Activated CD4-positive, CD25-positive, alpha-beta regulatory T cell (primary cell): ENCODE measurements around the gene BRIP1.
"Not testable (repeated sequence)": the region's sequence is repeated elsewhere in the genome, so short reads cannot be mapped to it uniquely, and the experiment has no call there.

Experiments
- DNase-seq, 4 experiments: peaks; one replicate each; lab custom pipeline; 2025; lab: John Stamatoyannopoulos, UW

The BRIP1 gene

GRCh38 chr17:61863801-61864126, 436 bp upstream of the BRIP1 start:
- no peak for DNase-seq

- DNase-seq: no peak
These were observed 1.2 kb downstream of the BRIP1 start for GRCh38 chr17:61862105-61862574.

- DNase-seq: not testable (repeated sequence)
These were observed 2.9 kb downstream of the BRIP1 start for GRCh38 chr17:61860397-61860796.

- DNase-seq: no peak
These were observed 7.3 kb downstream of the BRIP1 start for GRCh38 chr17:61856035-61856434.

- no peak for DNase-seq
These were observed 10.5 kb downstream of the BRIP1 start for GRCh38 chr17:61852857-61853256.

GRCh38 chr17:61849674-61850073, 13.7 kb downstream of the BRIP1 start:
- no peak for DNase-seq

GRCh38 chr17:61848896-61849295, 14.4 kb downstream of the BRIP1 start:
- no peak for DNase-seq

- no peak for DNase-seq
These were observed 15.1 kb downstream of the BRIP1 start for GRCh38 chr17:61848247-61848646.

- no peak for DNase-seq
These were observed 15.7 kb downstream of the BRIP1 start for GRCh38 chr17:61847659-61848058.

- DNase-seq: no peak
These were observed 16.5 kb downstream of the BRIP1 start for GRCh38 chr17:61846761-61847375.

- no peak for DNase-seq
These were observed 17.2 kb downstream of the BRIP1 start for GRCh38 chr17:61846088-61846487.

GRCh38 chr17:61843435-61843834, 19.9 kb downstream of the BRIP1 start:
- no peak for DNase-seq

- DNase-seq: no peak
These were observed 20.4 kb downstream of the BRIP1 start for GRCh38 chr17:61842899-61843298.

GRCh38 chr17:61839300-61839786, 24.0 kb downstream of the BRIP1 start:
- no peak for DNase-seq

- peak; percentile 8 to 19 (median 11) for DNase-seq
These were observed 25.9 kb downstream of the BRIP1 start for GRCh38 chr17:61837175-61838051.

- DNase-seq: no peak
These were observed 26.8 kb downstream of the BRIP1 start for GRCh38 chr17:61836266-61837174.

GRCh38 chr17:61835606-61836005, 27.7 kb downstream of the BRIP1 start:
- no peak for DNase-seq

- DNase-seq: no peak
These were observed 28.7 kb downstream of the BRIP1 start for GRCh38 chr17:61834610-61835009.

- DNase-seq: no peak
These were observed 29.7 kb downstream of the BRIP1 start for GRCh38 chr17:61833536-61834193.

GRCh38 chr17:61832463-61832862, 30.9 kb downstream of the BRIP1 start:
- DNase-seq: no peak

GRCh38 chr17:61831099-61831498, 32.2 kb downstream of the BRIP1 start:
- no peak for DNase-seq

GRCh38 chr17:61828694-61829093, 34.6 kb downstream of the BRIP1 start:
- DNase-seq: no peak
